GM12864 (cell line): Measurements from ENCODE around the gene ABHD5.
A peak's percentile ranks its signal among the peaks of the same experiment; 100 is the strongest.

ENCODE experiments used
- DNase-seq: peaks from one replicate; pipeline ENCODE4 v3.0.0-alpha.2; 2011; ENCODE audit warnings: low read depth
- H3K4me3 ChIP-seq: 2 replicates; pipeline ENCODE4 v1.5.1; 2011; ENCODE audit warnings: mild to moderate bottlenecking, low read depth, low read length, control low read depth
- CTCF ChIP-seq: IDR thresholded peaks from 2 replicates; pipeline ENCODE4 v1.5.1; 2011; ENCODE audit warnings: low read depth, mild to moderate bottlenecking, moderate library complexity, low read length, control low read depth, inconsistent platforms; ENCODE audit errors: missing control alignments

The ABHD5 gene

GRCh38 chr3:43742920-43743319, 52.2 kb downstream of the ABHD5 start:
- no peak overlapping the region for H3K4me3 ChIP-seq
- no peak for DNase-seq
- TF ChIP-seq CTCF: peak; percentile 5

DNA sequence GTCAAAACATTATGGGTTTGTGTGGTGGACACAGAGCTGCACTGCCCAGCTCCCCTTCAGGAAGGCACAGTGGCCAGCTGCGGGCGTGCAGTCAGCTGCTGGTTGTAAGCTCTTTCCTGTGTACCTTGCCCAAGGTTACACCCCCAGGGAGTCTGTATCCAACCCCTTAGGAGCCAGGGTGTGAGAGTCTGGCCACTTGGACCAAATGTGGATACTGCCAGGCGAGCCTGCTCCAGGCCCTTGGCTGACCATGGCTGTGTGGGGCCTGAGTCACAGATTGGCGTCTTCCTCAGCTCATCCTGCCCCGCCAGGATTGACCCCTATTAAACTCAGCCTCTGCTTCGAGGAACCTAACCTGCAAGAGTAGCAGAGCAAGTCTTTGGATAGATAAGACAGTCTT, 56.9 kb downstream of the ABHD5 start:
- DNase-seq: no peak
- no peak for TF ChIP-seq CTCF

GRCh38 chr3:43748179-43748578, 57.4 kb downstream of the ABHD5 start:
- H3K4me3 ChIP-seq: no peak overlapping the region
- no peak for DNase-seq
- no peak for TF ChIP-seq CTCF

More for the DNA sequence above, 56.9 kb downstream of the ABHD5 start:
- no peak overlapping the region for H3K4me3 ChIP-seq

DNA sequence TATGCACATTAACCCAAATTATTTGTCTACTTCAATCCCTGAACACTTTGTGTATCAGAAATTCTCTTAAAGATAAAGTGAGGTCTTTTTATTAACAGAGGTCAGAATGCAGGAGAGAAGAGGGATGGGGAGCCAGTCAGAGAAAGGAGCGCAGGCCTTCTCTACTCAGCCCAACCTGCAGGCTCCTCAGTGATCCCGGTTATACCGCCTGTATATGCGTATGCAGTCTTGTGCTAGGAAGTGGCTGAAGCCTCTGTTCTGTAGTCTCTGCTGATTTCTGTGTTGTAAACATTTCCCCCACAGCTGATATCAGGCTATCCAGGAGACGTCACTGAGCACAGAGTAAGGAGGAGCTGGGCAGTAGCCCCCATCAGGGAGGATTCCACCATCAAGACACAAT, 57.9 kb downstream of the ABHD5 start:
- no peak for DNase-seq
- TF ChIP-seq CTCF: no peak
- no peak overlapping the region for H3K4me3 ChIP-seq

DNA sequence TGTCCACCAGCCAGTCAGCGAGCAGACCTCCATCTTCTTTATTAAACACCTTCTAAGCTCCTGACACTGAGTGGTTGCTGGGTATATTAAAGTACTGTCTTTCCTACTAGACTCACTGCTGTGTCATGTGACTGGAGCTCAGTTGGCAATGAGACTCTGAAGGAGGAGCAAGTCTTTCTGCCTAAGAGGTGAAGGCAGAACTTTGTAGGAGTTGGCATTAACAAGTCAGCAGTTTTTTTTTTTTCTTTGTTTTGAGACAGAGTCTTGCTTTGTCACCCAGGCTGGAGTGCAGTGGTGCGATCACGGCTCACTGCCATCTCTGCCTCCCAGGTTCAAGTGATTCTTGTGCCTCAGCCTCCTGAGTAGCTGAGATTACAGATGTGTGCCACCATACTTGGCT, 62.2 kb downstream of the ABHD5 start:
- TF ChIP-seq CTCF: no peak
- DNase-seq: no peak
- no peak overlapping the region for H3K4me3 ChIP-seq

- TF ChIP-seq CTCF: no peak
- DNase-seq: no peak
- H3K4me3 ChIP-seq: no peak overlapping the region
Observed at GRCh38 chr3:43753741-43754715, 63.3 kb downstream of the ABHD5 start.
